Nephron (organoid): ENCODE measurements around the gene LBP.
"Not testable (repeated sequence)": the region's sequence is repeated elsewhere in the genome, so short reads cannot be mapped to it uniquely, and the experiment has no call there.

Source experiments
- H3K27ac Mint-ChIP-seq, 3 experiments: 2 replicates each; pipeline ENCODE4 v1.8.0; 2020; ENCODE audit warnings: mixed read lengths in 3 of 3, mild to moderate bottlenecking in 2 of 3, moderate library complexity in 1 of 3
- H3K27me3 Mint-ChIP-seq: 2 replicates; pipeline ENCODE4 v1.8.0; 2021; ENCODE audit warnings: low read depth, mild to moderate bottlenecking, moderate library complexity, mixed read lengths
- H3K36me3 Mint-ChIP-seq: 2 replicates; pipeline ENCODE4 v1.8.0; 2020; ENCODE audit warnings: low read depth, mixed read lengths
- H3K4me1 Mint-ChIP-seq: 2 replicates; pipeline ENCODE4 v1.8.0; 2020; ENCODE audit warnings: mixed read lengths
- H3K4me3 Mint-ChIP-seq, 3 experiments: 2 replicates each; pipeline ENCODE4 v1.8.0; 2020; ENCODE audit warnings: mild to moderate bottlenecking in 3 of 3, mixed read lengths in 3 of 3, moderate library complexity in 2 of 3
- H3K9me3 Mint-ChIP-seq: 2 replicates; pipeline ENCODE4 v1.8.0; 2020; ENCODE audit warnings: mixed read lengths
- CTCF ChIP-seq, 3 experiments: fragments of 200-600 bp; sonication (generic); IDR thresholded peaks; one replicate each; pipeline ENCODE4 v1.5.0; 2021; ENCODE audit warnings: antibody characterized with exemption in 3 of 3; ENCODE audit not compliant: unreplicated experiment in 3 of 3

LBP gene

DNA sequence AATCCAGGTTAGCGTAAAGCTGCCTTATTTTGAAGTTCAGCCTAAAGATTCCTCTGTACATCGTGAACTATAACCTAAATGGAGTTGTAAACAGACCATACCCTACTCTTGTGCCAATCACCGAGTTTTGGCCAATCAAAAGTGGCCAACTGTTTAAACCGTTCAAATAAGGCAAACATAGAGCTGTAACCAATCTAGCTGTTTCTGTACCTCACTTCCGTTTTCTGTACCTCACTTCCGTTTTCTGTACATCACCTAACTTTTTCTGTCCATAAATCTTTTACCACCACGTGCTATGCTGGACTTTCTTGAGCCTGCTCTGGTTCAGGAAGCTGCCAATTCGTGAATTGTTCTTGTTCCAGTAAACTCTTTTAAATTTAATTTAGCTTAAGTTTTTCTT is 39.7 kb downstream of the LBP start:
- Mint-ChIP-seq H3K27me3 (peaks cover 4% of the 10 kb centered on the region), H3K9me3 (peaks cover 3% of the 10 kb centered on the region), H3K36me3 (no peaks in the 10 kb centered on the region), H3K4me3 (no peak overlapping the region), H3K27ac (no peak overlapping the region), H3K4me1 (no peaks in the 10 kb centered on the region)
- no peak for TF ChIP-seq CTCF (IDR thresholded peaks at IDR 0.05; ENCODE audit: unreplicated experiment in 3 of 3)

DNA sequence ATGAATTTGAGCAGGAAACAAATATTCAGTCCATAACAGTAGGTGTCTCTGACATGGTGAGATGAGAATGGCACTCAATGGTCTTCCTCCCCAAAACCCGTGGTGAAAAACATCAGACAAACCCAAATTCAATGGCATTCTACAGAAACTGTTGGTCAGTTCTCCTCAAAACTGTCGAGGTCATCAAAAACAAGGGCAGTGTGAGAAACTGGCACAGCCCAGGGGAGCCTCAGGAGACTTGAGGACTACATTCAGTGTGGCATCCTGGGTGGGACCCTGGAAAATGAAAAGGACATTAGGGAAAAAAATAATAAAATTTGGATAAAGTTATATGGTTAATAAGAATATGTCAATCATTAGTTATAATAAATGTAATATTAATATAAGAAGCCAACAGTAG is 40.6 kb downstream of the LBP start:
- H3K4me3 Mint-ChIP-seq: no peak overlapping the region
- H3K27me3 Mint-ChIP-seq: peaks cover 4% of the 10 kb centered on the region
- H3K4me1 Mint-ChIP-seq: no peaks in the 10 kb centered on the region
- TF ChIP-seq CTCF (IDR thresholded peaks at IDR 0.05; ENCODE audit: unreplicated experiment in 3 of 3): no peak
- H3K9me3 Mint-ChIP-seq: peaks cover 3% of the 10 kb centered on the region
- no peaks in the 10 kb centered on the region for H3K36me3 Mint-ChIP-seq
- no peak overlapping the region for H3K27ac Mint-ChIP-seq

GRCh38 chr20:38387953-38388352 is 41.7 kb downstream of the LBP start:
- peaks cover 3% of the 10 kb centered on the region for H3K9me3 Mint-ChIP-seq
- no peak for TF ChIP-seq CTCF (IDR thresholded peaks at IDR 0.05; ENCODE audit: unreplicated experiment in 3 of 3)
- H3K27ac Mint-ChIP-seq: no peak overlapping the region
- H3K36me3 Mint-ChIP-seq: no peaks in the 10 kb centered on the region
- peaks cover 4% of the 10 kb centered on the region for H3K27me3 Mint-ChIP-seq
- H3K4me3 Mint-ChIP-seq: no peak overlapping the region
- H3K4me1 Mint-ChIP-seq: no peaks in the 10 kb centered on the region

DNA sequence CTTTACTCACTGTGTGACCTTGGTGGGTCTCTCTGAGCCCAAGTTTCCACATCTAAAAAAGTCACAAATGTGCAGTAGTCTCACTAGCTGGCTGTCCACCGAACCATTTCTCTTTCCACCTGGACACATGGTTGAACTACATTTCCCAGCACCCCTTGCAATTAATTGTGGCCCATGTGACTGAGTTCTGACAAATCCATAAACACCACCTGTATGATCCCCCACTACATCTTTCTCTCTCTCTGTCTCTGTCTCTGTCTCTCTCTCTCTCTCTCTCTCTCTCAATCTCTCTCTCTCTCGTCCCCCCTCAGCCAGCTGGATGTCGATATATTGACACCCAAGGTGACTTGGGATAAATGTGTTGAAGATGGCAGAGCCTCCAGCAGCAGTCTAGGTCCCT is 46.1 kb downstream of the LBP start:
- no peak for TF ChIP-seq CTCF (IDR thresholded peaks at IDR 0.05; ENCODE audit: unreplicated experiment in 3 of 3)
- Mint-ChIP-seq H3K36me3 (no peaks in the 10 kb centered on the region), H3K4me1 (no peaks in the 10 kb centered on the region), H3K27ac (no peak overlapping the region), H3K27me3 (no peaks in the 10 kb centered on the region), H3K9me3 (peaks cover 3% of the 10 kb centered on the region), H3K4me3 (no peak overlapping the region)

- TF ChIP-seq CTCF (IDR thresholded peaks at IDR 0.05; ENCODE audit: unreplicated experiment in 3 of 3): no peak
- H3K9me3 Mint-ChIP-seq: peaks cover 3% of the 10 kb centered on the region
Measured at GRCh38 chr20:38393259-38393658, 47.0 kb downstream of the LBP start.

GRCh38 chr20:38395165-38395564 is 48.9 kb downstream of the LBP start:
- H3K27me3 Mint-ChIP-seq: no peaks in the 10 kb centered on the region
- no peak overlapping the region for H3K27ac Mint-ChIP-seq
- H3K4me3 Mint-ChIP-seq: no peak overlapping the region
- no peaks in the 10 kb centered on the region for H3K4me1 Mint-ChIP-seq
- TF ChIP-seq CTCF (IDR thresholded peaks at IDR 0.05; ENCODE audit: unreplicated experiment in 3 of 3): no peak
- H3K9me3 Mint-ChIP-seq: no peaks in the 10 kb centered on the region
- no peaks in the 10 kb centered on the region for H3K36me3 Mint-ChIP-seq

More at GRCh38 chr20:38393259-38393658, 47.0 kb downstream of the LBP start:
- Mint-ChIP-seq H3K4me1 (no peaks in the 10 kb centered on the region), H3K27me3 (no peaks in the 10 kb centered on the region), H3K27ac (no peak overlapping the region), H3K36me3 (no peaks in the 10 kb centered on the region), H3K4me3 (no peak overlapping the region)

- not testable (repeated sequence) for H3K36me3 Mint-ChIP-seq, H3K27me3 Mint-ChIP-seq, H3K4me3 Mint-ChIP-seq, H3K9me3 Mint-ChIP-seq, H3K4me1 Mint-ChIP-seq, H3K27ac Mint-ChIP-seq
Measured at GRCh38 chr20:38395751-38396395, 49.6 kb downstream of the LBP start.
